Prostate gland (tissue), 2 donors: ENCODE data around the gene TM9SF1. TPM values are rescaled to one million over a fixed set of nuclear protein-coding genes. Genes with fewer than 3 reads are reported as not detected.

ENCODE experiments used
- DNase-seq: peaks from one replicate; pipeline ENCODE4 v3.0.0-alpha.2; 2019; ENCODE audit warnings: low spot score
- H3K27ac ChIP-seq, 2 donors: fragments of 200-600 bp; sonication (generic); 2 replicates each; pipeline ENCODE4 v1.5.1; 2017 to 2019
- H3K27me3 ChIP-seq: fragments of 200-600 bp; sonication (generic); replicated peaks from 2 replicates; pipeline ENCODE4 v1.5.1; 2019; ENCODE audit not compliant: insufficient read depth
- H3K36me3 ChIP-seq, 2 donors: fragments of 200-600 bp; sonication (generic); 1 replicate in 1 of 2; 2 replicates in 1 of 2; pipeline versions ENCODE4 v1.5.1 to v1.8.1; 2017 to 2019
- H3K4me1 ChIP-seq: fragments of 200-600 bp; sonication (generic); replicated peaks from 2 replicates; pipeline ENCODE4 v1.5.1; 2019
- H3K4me3 ChIP-seq, 2 donors: fragments of 200-600 bp; sonication (generic); 2 replicates each; pipeline ENCODE4 v1.5.1; 2017 to 2019
- H3K9me3 ChIP-seq: fragments of 200-600 bp; sonication (generic); 2 replicates; pipeline ENCODE4 v1.5.1; 2017
- POLR2A ChIP-seq: fragments of 450-650 bp; IDR thresholded peaks from one replicate; pipeline ENCODE4 v1.6.1; 2016; ENCODE audit warnings: antibody characterized with exemption, mild to moderate bottlenecking
- POLR2AphosphoS5 ChIP-seq: sonication (generic); formaldehyde crosslinking; IDR thresholded peaks from one replicate; pipeline ENCODE4 v1.6.1; 2017; ENCODE audit warnings: antibody characterized with exemption
- WGBS: methylation state at CpG from one replicate; pipeline ENCODE4 v1.1.5; 2018; 5-methylcytosine and 5-hydroxymethylcytosine counted together
- intact Hi-C: fragments of 100-400 bp; cut with DNase I; formaldehyde crosslinking; loops from one replicate; pipeline ENCODE4 v1.14.2; 2022
- total RNA-seq, 2 donors: library from RNA; depleted of rRNA; stranded (reverse); fragments of >200 nt; gene quantifications; one replicate each; pipeline ENCODE4 v1.1.0, GENCODE V29; 2016
- TF ChIP-seq, protein P1 (sequence below), 4 experiments: fragments of 200-600 bp in 2 of 4; fragments of 450-650 bp in 2 of 4; sonication (generic) in 2 of 4; IDR thresholded peaks; 1 replicate in 3 of 4; 2 replicates in 1 of 4; pipeline ENCODE4 v1.5.1; 2016 to 2019; ENCODE audit warnings: antibody characterized with exemption in 4 of 4, mild to moderate bottlenecking in 2 of 4, moderate library complexity in 2 of 4

The TM9SF1 gene
- total RNA-seq, 2 donors from 2014 or later = 68.9 to 113 TPM

DNA sequence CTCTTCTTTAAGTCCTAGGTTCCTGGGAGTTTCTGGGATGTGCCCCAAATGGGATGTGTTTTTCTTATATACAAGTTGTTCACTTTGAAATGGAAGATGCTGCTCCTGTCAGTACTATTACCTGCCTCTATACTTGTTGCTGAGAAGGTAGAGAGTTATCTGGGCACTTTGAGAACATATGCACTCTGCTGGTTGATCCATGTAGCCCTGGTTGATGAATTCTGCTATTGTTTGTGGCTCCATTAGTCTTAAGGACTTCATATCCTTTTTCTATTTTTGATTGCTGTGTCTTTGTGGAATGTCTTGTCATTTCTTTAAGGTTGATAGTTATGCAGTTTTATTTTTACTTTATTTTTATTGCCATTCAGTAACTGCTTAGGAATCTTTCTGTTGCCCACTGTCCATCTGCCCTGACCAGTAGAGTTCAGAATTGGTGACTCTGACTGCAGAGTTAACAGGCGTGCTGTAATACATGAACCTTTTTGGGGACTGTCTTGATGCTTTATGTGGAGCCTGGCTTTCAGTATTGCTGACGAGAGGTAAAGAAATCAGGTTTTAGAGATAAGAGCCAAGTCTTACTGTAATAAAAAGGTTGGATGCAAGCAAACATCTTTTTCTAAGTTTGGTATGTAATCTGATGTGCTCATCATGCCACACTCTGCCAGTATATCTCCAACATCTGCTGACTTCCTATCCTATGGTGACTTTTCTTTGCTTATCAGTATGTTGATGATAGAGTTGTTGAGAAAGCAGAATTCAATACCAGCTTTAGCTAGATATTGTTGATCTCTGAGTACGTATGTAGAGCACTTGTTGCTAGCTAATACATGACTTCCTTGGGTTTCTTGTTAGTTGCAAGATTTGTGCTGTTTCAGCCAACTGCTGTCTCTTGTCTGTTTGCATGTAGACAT is 39.1 kb upstream of the TM9SF1 start:
- WGBS = 86% methylated on average over 3 of the region's 3 CpGs
- TF ChIP-seq, protein P1, sequence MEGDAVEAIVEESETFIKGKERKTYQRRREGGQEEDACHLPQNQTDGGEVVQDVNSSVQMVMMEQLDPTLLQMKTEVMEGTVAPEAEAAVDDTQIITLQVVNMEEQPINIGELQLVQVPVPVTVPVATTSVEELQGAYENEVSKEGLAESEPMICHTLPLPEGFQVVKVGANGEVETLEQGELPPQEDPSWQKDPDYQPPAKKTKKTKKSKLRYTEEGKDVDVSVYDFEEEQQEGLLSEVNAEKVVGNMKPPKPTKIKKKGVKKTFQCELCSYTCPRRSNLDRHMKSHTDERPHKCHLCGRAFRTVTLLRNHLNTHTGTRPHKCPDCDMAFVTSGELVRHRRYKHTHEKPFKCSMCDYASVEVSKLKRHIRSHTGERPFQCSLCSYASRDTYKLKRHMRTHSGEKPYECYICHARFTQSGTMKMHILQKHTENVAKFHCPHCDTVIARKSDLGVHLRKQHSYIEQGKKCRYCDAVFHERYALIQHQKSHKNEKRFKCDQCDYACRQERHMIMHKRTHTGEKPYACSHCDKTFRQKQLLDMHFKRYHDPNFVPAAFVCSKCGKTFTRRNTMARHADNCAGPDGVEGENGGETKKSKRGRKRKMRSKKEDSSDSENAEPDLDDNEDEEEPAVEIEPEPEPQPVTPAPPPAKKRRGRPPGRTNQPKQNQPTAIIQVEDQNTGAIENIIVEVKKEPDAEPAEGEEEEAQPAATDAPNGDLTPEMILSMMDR (IDR thresholded peaks at IDR 0.05) = no peak
- H3K27me3 ChIP-seq = no peaks in the 10 kb centered on the region
- H3K4me1 ChIP-seq = peaks cover 7% of the 10 kb centered on the region
- H3K36me3 ChIP-seq = peaks cover 3 to 6% of the 10 kb centered on the region in 2 donors
- H3K9me3 ChIP-seq = no peaks in the 10 kb centered on the region
- H3K27ac ChIP-seq = no peak overlapping the region
- no peak for DNase-seq
- intact Hi-C loops = no loop called here
- H3K4me3 ChIP-seq = no peak overlapping the region

DNA sequence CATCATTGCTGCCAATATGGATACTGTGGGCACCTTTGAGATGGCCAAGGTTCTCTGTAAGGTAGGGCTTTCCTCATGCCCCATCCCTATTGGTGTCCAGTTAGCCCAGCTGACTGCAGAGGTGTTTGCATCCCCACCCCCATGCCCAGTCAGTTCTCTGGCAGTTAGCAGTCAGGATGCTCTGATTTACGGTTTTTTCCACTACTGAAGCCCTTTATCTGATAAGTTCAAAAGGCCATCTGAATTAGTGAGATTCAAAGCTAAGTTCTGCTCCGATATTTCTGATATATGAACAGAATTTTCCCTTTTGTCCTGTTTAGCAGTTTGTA is 38.3 kb upstream of the TM9SF1 start:
- peak overlapping the region; percentile 83 to 88 for H3K27ac ChIP-seq
- H3K36me3 ChIP-seq = peaks cover 3 to 6% of the 10 kb centered on the region in 2 donors
- intact Hi-C loops = no loop called here
- 58% methylated on average over 2 of the region's 2 CpGs for WGBS
- no peaks in the 10 kb centered on the region for H3K27me3 ChIP-seq
- no peak for DNase-seq
- peak overlapping the region; percentile 71 to 72 for H3K4me3 ChIP-seq
- peaks cover 7% of the 10 kb centered on the region for H3K4me1 ChIP-seq
- no peaks in the 10 kb centered on the region for H3K9me3 ChIP-seq
- TF ChIP-seq POLR2A = no peak
- TF ChIP-seq, protein P1 (IDR thresholded peaks at IDR 0.05) = no peak
- no peak for TF ChIP-seq POLR2AphosphoS5

DNA sequence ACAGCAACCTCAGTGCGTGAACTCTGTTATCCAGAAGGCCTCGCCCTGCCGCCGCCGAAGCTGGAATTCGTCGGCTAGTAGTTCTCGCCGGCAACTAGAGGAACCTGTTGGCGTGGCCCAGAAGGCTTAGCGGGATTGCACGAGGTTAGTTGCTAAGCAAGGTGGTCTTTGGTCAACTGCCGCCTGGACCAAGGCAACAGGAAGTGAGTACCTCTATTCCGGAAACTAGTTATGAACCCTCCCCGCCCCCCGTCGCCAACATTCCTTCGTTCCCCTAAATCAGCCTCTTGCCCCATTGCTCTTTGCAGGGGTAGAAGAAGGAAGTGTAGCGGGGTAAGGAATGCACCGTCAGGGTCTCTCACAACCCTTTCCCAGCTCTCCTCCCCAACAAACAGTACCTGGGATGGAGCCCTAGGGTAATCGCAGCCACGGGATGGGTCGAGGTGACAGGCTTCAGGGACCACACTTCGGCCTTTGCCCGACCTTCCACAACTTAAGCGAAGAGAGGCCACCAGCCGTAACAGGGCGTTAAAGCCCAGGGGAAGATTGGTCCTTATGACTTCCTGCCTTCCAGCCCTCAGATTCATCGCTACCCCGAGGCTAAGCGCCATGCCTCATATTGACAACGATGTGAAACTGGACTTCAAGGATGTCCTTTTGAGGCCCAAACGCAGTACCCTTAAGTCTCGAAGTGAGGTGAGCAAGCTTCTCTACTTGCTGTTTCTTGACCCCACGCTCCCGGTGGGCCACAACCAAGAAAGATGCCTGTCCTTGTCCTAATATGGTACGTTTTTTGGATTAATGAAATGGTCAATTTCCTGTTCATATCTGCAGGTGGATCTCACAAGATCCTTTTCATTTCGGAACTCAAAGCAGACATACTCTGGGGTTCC is 37.6 kb upstream of the TM9SF1 start, which contains the start of gene GMPR2:
GMPR2 (plus strand) TSS at position 285 of the 893 bp plus-strand sequence; CDS start at position 610, 325 bp downstream.
- Histone ChIP-seq H3K36me3 (peaks cover 3 to 6% of the 10 kb centered on the region in 2 donors), H3K27ac (peak within 1 kb of the TSS; percentile 83 to 88), H3K4me3 (peak within 1 kb of the TSS; percentile 71 to 72), H3K4me1 (peaks cover 7% of the 10 kb centered on the region), H3K9me3 (no peaks in the 10 kb centered on the region), H3K27me3 (no peaks in the 10 kb centered on the region)
- WGBS = 3% methylated on average over 38 of the region's 38 CpGs
- no peak for DNase-seq
- intact Hi-C loops = no loop called here
- TF ChIP-seq, protein P1 (IDR thresholded peaks at IDR 0.05) = peak in 1 of 4 experiments; percentile 3
- TF ChIP-seq POLR2A = peak; percentile 25
- TF ChIP-seq POLR2AphosphoS5 = peak; percentile 69

DNA sequence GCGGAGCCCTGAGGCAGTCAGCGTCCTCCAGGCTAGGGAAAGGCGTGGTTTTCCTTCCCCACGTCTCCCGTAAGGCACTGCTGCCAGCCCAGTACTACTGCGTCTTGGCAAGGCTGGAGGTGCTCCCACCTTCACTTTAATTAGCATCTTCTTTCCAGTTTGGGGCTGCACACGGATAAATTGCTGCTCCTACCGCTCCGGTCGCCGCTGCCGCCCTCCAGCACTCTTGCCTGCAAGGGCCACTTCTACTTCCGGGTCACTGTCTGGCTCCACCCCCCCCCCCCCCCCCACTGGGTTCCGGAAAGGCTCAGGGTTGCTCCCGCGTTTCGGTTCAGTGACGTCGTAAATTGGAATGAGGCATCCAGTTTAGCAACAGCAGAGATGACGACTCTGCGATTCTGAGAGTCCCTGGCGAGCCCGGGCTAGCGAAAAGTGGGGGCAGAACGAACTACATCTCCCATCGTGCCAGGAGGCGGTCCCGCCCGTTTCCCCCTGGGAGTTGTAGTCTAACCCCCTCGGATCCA is 36.9 kb upstream of the TM9SF1 start, which contains the start of gene NEDD8:
NEDD8 (minus strand) TSS at position 247 of the 524 bp plus-strand sequence; CDS start at position 147, 100 bp downstream.
- 0% methylated on average over 27 of the region's 30 CpGs for WGBS
- TF ChIP-seq POLR2A (peak; percentile 43), POLR2AphosphoS5 (no peak)
- TF ChIP-seq, protein P1 (IDR thresholded peaks at IDR 0.05) = peak in 1 of 4 experiments; percentile 7
- peak; percentile 90 for DNase-seq
- Histone ChIP-seq H3K9me3 (no peaks in the 10 kb centered on the region), H3K27ac (peak within 1 kb of the TSS; percentile 83 to 88), H3K36me3 (peaks cover 1 to 6% of the 10 kb centered on the region in 2 donors), H3K4me1 (peaks cover 7% of the 10 kb centered on the region), H3K27me3 (no peaks in the 10 kb centered on the region), H3K4me3 (peak within 1 kb of the TSS; percentile 71 to 72)
- intact Hi-C loops = no loop called here
